Measurements from ENCODE around the gene RANBP3.
"Not testable (repeated sequence)": the region's sequence is repeated elsewhere in the genome, so short reads cannot be mapped to it uniquely, and the experiment has no call there.

The RANBP3 gene

DNA sequence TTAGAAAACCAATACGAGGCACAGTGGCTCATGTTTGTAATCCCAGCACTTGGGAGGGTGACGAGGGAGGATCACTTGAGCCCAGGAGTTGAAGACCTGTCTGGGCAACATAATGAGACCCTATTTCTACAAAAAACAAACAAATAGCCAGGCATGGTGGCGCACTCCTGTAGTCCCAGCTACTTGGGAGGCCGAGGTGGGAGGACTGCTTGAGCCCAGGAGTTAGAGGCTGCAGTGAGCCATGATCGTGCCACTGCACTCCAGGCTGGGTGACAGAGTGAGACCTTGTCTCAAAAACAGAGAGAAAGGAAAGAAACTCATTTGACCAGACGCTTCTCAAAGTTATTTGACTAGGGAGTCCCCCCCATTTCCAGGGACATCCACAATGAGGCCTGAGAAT is 14.7 kb downstream of the RANBP3 start:
- not testable (repeated sequence) for DNase-seq

DNA sequence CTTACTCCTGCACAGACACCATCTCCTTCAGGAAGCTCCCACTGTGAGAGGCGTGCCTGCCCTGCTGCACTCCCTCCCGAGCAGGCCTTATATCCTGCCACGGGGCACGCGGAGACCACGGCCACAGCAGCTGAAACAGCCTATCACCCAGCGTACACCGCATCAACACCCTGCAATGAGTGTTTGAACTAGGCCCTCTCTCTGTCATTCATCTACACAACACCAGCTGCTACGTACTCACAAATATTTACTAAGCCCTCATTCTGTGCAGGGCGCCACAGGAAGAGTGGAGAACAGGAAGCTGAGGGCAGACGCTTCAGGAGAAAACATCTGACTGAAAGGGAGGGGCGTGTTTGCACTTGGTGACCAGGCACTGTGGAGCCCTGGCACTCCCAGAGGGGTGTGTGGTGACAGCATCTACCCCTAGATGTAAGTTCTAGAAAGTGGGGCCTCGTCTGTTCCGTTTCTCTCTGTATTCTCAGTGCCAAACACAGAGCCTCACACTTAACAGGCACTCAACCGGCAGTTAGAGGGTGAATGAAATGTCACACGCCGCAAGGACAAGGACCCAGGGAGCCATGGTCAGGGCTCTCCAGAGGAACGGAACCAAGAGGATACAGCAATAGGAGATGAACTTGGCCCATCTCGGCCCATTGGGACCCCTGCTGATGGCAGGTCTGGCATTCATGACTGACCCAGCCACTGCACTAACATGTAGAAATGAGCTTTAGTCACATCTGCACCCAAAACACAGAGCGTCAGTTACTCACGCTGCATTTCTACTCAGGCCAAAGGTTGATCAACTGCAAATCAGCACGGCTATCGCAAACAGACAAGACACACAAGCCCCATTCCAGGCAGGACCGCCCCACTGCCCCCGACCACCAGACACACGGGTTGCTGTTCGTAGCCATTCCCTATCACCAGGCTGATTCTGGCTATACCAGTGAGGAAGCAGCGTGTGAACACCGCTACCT is 15.7 kb downstream of the RANBP3 start:
- DNase-seq, result peak in 1 of 2 experiments; percentile 54

DNA sequence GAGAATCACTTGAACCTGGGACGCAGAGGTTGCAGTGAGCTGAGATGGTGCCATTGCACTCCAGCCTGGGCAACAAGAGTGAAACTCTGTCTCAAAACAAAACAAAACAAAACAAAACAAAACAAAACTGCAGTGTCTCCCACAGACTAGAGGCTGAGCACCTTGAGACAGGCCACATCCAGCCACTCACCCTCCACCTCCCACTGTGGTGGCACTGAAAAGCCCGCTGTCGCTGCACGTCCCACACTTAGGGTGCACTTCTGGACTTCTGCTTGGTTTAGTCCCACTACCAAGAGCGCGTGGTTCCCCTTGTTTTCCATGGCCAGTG is 16.3 kb downstream of the RANBP3 start:
- not testable (repeated sequence) for DNase-seq

DNA sequence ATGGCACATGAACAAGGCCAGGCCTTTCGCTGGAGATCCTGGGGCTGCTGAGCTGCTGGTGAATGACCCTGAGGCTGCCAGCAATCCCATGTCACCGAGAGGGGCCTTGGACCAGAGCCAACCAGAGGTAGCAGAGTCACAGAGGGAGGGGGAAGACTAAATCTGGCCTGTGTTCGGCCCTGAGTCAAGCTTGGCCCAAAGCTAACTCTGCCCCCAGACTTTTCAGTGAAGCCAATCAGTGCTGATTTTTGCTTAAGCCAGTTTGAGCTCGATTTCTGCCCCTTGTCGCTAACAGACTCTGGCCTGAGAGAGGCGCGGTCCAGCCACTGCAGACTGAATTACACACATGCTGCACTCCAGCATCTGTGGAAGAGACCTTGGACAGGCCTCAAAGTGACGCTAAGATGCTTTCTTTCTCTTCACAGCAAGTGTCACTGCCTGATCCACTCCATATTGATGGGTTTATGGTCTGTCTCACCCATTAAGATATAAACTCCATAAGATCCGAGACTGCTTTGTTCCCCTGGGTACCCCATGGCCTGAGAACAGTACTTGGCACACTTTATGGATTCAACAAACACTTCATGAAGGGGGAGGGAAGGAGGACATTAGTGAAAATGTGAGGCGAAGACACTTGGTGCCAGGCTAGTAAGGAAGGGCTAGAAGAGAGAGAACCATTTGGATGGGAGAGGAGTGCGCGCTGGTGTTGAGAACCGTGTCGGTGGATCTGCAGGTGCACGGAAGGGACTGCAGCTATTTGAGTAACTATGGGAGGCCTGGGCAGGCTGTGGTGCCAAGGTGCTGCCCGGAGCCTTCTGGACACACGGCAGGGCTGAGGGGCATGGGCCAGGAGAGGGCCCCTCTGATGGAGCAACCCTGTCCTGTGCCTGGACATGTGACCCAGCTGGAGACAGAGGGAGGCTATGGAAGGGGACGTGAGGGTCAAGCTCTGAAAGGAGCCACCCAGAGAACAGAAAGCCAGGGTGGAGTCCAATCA is 17.6 kb downstream of the RANBP3 start:
- no peak for DNase-seq

DNA sequence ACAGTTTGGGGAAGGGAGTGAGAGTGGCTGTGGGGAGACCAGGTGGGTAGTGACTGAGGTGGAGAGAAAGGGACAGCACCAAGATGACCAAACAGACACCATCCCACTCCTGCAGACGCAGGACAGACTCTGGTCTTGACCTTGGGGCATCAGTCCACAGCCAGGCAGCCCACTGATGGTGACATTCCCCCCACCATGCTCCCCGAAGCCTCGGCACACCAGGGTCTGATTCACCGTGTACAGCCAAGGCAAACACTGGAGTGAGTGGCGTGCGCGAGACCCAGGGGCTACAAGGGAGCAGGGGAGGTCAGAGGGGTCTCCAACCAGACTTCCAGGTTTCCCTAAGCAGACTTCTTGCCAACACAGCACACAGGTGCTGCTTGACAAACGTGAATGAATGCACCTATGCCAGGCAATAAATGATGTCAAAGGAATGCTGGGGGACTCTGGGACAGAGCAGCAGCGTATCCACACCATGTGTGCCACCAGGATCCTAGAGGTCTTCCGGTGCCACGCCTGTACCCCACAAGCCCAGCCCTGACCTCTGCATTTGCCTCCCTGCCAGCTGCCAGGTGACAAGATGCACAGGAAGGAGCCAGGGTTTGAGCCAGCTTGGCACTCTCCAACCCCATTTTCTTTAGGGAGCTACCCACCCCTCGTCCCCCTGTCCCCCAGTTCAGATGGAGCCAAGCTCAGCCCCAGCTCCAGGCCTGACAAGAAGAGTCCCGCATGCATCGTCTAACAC is 18.5 kb downstream of the RANBP3 start:
- DNase-seq, result no peak

DNA sequence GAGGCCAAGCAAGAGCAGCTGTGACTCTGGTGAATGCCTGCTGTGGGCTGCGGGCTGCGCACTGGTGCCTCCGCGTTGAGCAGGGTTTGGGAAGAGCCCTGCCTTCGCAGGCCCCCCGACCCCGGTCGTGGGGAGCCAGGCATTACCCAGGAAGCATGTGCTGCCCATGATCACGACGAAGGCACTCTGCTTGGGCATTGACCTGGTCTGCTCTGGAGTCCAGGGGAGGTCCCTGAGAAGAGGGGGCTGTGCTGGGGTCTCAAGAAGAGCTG is 19.2 kb downstream of the RANBP3 start:
- DNase-seq, result no peak

DNA sequence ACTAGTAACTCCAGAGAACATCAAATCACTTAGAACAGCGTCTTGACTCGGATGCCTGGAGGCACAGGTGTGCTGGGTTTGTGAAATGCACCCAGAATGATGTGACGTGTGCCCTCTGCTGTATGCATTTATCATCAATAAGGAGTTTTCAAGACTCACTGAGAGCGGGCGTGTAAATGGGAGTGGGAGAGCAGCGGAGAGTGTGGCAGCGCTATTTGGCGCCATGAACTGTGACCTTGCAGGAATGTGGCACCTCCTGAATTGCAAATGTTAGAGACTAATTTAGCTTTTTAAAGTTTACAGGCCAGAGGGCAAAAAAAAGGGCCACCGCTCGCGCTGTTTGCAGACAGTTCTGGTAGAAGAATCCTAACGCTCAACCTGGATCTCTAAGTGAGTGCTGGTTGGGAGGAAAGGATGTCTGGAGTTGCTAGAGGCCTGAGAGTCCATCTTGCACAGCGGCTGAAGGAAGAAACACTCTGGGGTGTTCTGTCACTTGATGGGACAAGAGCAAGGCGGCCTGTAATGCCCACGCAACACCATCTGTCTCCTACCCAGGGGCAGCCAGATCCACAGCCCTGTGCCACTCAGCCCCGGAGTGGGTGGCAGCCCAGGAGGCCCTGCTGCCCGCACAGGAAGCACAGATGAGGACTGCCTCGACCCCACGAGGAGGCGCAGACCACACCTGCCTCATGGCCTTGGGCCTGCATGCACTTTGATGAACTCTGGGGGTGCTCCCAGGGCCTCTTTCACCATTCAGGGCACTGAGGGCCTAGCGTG is 19.7 kb downstream of the RANBP3 start:
- no peak for DNase-seq

DNA sequence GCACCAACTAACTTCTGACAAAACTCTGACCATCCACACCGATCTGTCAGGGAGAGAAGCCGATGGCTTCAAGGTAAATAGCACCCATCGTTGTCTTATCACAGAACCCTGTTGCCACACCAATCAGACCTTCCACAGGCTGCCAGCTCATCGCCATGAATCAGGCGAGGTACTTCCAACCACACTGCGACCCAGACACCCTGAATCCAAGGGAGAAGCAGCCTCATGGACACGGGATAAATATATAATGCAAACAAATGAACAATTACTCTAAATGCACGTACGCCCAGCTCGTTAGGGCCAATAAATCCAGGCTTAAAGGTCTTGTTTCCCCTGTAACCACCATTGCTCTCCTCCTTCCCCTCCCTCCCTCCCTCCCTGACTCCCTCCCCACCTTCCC is 20.8 kb downstream of the RANBP3 start:
- DNase-seq, result no peak

DNA sequence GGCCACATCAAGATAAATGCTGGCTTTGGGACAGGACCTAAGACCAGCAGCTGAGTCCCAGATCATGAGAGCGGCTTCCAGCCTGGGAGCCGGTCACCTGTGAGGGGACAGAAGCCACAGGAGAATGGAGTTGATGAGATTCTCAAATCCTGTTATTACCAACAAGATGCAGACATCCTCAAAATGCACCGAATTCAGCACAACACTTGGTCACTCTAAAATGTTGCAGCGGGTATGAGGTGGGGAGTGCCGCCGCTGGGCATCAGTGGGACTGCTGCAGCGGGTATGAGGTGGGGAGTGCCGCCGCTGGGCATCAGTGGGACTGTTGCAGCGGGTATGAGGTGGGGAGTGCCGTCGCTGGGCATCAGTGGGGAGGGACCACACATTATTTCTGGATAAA is 21.2 kb downstream of the RANBP3 start:
- DNase-seq, result no peak

DNA sequence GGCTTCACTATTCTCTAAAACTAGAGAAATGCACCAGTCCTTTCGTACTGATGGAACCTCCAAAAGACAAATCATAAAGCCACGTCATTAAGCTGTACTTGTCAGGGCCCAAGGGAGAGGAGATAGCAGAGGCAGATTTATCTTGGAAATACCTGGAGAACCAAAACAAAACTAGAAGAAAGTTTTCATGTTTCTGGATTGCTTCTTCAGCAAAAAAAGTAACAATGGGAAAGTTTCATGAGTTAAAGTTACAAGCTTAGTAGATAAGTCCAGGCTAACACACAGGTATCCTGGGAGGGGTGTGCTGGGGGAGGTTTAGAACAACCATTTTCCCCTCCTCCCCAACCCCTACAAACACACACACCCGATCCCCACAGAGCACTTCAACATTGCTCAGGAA is 21.6 kb downstream of the RANBP3 start:
- no peak for DNase-seq

DNA sequence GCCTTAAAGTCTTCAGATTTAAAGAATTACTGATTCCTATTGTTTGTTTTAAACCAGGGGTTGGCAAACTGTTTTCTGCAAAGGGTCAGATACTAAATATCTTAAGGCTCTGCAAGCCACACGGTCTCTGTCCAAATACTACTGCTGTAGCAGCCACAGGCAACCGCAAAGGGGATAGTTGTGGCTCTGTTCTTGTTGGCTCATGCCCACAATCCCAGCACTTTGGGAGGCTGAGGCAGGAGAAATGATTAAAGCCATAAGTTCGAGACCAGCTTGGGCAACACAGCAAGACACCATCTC is 22.4 kb downstream of the RANBP3 start:
- DNase-seq, result no peak

DNA sequence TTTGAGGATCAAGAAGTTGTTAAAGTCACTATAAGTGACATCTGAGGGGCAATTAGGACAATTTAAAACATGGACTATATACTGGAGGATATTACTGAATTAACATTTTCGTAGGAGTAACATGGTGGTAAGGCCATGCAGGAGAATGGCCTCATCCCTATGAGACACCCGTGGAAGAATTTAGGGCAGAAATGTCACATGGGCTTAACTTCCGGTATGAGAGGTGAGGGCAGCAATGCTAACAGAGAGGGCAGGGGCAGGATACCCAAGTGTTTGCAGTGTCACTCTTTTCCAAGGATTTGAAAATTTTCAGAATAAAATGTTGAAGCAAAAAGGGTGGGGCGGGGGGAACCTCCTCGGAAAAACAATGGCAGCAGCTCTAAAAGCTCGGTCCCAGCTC is 23.6 kb downstream of the RANBP3 start:
- DNase-seq, result no peak

DNA sequence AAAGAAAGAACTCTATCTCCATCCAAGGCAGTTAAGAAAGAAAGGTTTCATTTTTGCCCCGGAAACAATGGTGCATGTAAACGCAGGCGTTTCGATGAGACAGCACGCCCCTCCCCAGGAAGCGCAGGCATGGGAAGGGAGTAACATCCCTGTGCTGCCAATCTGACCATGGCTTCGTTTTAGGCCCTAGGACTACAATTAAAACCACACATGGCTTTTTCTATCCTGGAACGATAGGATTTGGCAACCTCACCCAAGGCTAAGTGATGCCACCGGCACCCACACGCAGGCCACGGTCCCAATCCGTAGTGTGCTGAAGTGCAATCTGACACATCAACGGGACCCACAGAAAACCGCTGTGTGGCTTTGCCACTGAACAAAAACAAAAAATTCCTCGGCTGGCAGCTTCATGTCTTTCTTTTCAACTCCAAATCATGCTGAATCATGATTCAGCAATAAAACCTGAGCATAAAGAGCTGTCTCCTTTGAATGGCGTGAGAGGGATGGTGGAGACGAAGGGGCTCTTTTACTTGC is 24.2 kb downstream of the RANBP3 start:
- peak; percentile 12 to 50 for DNase-seq

DNA sequence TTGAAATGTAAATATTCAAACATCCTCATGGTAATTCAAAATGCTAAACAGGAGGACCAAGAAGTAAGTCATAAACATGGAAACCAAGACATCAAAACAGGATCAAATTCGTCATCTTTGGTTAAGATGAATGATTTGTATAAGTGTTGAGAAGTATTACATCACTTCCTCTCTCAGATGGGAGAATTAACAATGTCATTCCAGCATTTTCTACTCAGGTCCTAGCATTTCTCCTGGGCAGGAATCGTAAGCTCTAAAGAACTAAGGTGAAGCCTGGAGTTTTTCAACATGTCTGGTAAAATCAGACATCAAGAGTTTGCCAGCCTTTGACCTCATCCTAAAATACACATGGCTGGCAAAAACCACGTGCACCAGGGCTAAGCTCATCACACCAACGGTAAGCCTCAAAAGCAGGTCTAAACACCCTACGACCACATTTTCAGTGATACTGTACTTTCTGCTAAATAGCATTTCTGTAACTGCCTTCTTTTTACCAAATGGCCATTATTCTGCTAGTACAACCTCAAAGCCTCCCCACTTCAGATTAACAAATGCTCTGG is 24.8 kb downstream of the RANBP3 start:
- no peak for DNase-seq

DNA sequence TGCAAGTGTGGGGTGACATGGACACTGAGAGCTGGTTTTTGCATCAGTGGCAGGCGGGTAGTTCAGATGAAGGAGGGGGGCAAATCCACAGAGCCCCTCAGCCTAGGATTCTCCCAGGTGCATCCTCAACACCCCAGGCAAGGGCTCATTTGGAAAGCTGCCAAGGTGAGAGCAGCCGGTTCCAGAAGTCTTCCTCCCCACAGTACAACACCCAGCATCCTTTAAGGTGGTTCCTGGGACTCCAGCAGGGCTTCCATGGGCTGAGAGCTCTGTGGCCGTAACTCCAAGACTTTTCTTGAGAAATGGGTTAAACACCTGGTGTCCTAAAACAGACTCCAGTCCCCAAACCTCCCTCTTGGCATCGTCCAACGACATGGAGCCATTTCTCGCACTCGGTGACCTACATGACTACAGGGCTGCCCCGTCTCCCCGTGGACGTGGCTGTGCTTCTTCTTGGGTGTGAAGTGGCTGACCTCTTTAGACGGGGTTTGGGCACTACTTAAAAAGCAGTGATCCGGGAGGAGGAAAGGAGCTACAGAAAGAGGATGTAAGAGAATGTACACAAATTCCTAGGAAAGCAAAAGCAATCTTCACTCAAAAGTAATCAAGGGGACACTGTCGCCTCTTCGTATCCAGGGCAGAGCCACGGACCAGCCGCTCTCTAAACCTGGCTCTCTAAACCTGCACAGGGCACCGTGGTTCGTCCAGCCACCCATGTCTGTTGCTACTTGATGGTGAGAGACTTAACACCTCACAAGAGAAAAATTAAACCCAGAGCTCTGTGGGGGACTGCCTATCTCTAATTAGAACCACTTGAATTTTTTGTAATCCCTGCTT is 25.5 kb downstream of the RANBP3 start:
- no peak for DNase-seq

DNA sequence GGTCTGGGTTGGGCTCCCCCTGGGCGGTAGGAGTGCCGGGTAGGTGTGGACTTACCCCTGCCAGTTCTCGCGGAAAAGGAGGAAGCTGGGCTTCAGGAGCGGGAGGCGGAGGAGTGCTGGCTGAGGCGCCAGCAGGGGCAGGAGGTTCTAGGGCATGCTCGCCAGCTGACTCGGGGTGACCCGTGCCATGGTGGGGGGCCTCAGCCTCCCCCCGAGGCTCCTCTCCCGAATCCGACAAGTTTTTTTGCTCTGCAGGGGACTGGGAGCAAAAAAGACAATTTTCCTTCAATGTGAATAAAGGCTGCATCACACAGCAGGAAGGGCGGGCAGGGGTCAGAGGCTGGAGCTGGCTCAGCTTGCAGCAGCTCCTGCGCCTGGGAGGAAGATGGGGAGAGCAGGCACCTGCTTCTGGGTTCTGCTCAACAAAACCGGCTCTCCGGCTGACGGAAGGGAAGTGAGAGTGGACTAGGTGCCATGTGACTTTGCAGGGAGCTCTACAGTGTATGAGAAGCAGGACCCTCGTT is 26.5 kb downstream of the RANBP3 start:
- no peak for DNase-seq

DNA sequence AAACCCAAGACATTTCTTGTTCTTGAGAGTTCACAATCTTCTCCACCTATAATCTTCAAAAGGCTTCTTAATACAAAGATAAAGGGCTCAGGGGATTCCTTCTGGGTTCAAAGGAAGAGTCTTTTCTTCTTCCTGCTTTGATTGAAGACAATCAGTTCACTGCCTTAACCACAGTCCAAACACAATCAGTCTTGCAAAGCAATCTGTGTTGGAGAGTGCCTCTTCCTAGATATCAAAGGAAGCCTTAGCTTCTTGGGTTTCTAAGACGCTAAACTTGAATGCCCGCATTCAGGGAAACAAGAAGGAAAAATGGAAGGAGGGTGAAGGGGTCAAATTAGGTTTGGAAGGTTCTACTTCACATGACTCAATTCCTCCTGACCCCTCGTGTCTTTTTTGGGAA is 27.2 kb downstream of the RANBP3 start:
- no peak for DNase-seq

DNA sequence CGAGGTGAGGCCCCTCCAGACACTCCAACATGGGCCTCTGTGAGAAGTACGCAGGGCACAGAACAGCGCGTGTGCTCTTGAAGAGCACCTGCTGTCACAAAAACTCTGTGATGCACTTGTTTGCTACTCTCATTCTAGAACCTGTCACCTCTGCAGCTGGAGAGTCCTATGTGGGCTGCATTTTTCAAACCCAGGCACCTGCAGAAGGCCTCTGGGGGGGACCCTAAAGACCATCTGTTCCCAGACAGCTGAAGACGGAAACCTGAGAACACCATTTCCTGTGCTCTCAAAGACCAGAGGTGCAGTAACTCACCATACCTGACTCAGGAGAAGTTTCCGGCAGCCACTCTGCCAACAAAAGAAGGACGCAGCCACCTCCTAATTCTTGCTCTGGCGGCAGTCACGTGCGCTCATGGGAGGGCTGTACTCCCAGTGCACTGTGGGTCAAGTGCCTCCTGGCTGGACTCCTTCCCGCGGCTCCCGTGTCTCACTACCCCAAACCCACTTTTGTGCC is 28.1 kb downstream of the RANBP3 start:
- DNase-seq, result peak; percentile 14 to 42

DNA sequence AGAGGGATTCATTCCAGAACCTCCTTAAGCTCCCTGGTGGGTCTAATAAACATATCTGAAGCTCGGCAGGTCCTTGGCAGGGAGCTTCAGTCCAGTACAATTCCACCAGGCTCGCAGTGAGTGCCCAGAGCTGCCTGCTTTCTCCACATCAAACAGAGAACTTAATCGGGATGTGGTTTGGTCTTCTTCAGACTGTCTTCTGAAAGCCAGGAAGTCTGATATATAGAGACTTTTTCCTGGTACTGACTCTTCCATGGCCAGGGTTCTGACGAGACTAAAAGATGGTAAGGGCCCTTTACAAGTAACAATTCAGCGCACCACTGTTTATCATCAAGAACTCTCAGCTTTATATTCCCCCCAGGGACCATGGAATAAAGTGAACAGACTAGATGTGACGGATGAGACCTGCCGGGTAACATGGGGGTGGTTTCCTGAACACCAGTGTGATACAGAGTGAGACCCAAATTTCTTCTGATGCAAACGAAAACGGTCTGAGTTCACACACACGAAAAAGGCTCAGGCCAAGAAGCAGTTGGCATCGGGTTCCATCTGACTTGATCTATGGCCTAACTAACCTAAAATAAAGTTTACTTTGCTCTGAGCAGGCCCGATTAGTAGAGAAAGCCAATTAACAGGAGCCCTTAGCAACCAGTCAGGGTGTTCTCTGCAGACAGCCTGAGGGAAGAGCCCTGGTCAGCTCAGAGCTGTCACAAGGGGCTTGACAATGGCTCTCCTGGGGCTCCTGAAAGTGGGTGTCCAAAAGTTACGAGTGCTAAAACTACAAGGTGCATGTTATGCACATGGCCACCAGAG is 29.0 kb downstream of the RANBP3 start:
- peak in 1 of 2 experiments; percentile 23 for DNase-seq

DNA sequence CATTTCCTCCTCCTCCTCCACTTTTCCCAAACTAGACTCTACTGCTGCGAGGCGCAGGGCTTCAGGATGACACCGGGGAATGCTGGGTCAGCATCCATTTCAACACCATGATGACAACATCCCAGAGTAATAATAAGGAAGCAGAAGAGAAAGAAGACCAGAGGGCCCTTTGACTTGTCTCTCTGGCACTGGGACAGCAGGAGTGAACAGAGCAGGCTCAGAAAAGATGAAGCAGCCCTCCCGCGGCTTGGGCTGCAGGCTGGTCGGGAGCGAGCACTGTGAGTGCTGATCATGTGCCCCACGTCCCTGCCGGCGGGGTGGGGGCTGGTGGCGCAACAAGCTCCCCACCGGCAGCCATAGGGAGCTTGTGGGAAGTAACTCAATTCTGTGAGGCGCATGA is 30.5 kb downstream of the RANBP3 start:
- no peak for DNase-seq

Data from stimulated activated CD4-positive, alpha-beta T cell treated with anti-CD3 and anti-CD28 coated beads, Interleukin-4, amount 100 ng/mL, for 4 hours (primary cell).